Naive B cell (primary cell): ENCODE results near the gene B9D1. TPM values are rescaled to one million over a fixed set of nuclear protein-coding genes. Genes with fewer than 3 reads are reported as not detected.

Experiments
- ATAC-seq, 2 donors: fragments of 150-1000 bp; cut with Tn5 transposase; 2 replicates each; pipeline ENCODE4 v1.10.0; 2021; ENCODE audit warnings: low read depth in 2 of 2, mild to moderate bottlenecking in 2 of 2, moderate library complexity in 2 of 2
- DNase-seq: peaks from one replicate; pipeline ENCODE4 v3.0.0; 2022
- H3K27ac Mint-ChIP-seq, 6 donors: one replicate each; pipeline ENCODE4 v1.8.0; 2020 to 2022; ENCODE audit warnings: mild to moderate bottlenecking in 6 of 6, mixed read lengths in 6 of 6, moderate library complexity in 5 of 6, inconsistent platforms in 2 of 6
- H3K27me3 Mint-ChIP-seq, 3 donors: one replicate each; pipeline ENCODE4 v1.8.0; 2021 to 2022; ENCODE audit warnings: mixed read lengths in 3 of 3, mild to moderate bottlenecking in 1 of 3
- H3K36me3 Mint-ChIP-seq, 2 donors: one replicate each; pipeline ENCODE4 v1.8.0; 2020 to 2022; ENCODE audit warnings: mixed read lengths in 2 of 2, inconsistent platforms in 1 of 2, mild to moderate bottlenecking in 1 of 2
- H3K4me1 Mint-ChIP-seq, 3 donors: one replicate each; pipeline ENCODE4 v1.8.0; 2020 to 2022; ENCODE audit warnings: mixed read lengths in 3 of 3, inconsistent platforms in 1 of 3, mild to moderate bottlenecking in 1 of 3, moderate library complexity in 1 of 3
- H3K4me3 Mint-ChIP-seq, 8 donors: one replicate each; pipeline ENCODE4 v1.8.0; 2020 to 2022; ENCODE audit warnings: mild to moderate bottlenecking in 8 of 8, mixed read lengths in 8 of 8, moderate library complexity in 8 of 8, inconsistent platforms in 2 of 8
- H3K9me3 Mint-ChIP-seq, 7 donors: one replicate each; pipeline ENCODE4 v1.8.0; 2020 to 2022; ENCODE audit warnings: mixed read lengths in 7 of 7, mild to moderate bottlenecking in 5 of 7, inconsistent platforms in 2 of 7, moderate library complexity in 1 of 7
- polyA plus RNA-seq, 6 donors: library from polyadenylated mRNA; unstranded; fragments of 300-500 nt; fragmentation: Illumina TruSeq; gene quantifications; one replicate each; pipeline ENCODE4 v1.2.3, GENCODE V29; 2021; ENCODE audit warnings: low read depth in 6 of 6

Gene B9D1
- polyA plus RNA-seq, 6 donors from 2014 or later: 1.2 to 4.1 (median 1.6) TPM

DNA sequence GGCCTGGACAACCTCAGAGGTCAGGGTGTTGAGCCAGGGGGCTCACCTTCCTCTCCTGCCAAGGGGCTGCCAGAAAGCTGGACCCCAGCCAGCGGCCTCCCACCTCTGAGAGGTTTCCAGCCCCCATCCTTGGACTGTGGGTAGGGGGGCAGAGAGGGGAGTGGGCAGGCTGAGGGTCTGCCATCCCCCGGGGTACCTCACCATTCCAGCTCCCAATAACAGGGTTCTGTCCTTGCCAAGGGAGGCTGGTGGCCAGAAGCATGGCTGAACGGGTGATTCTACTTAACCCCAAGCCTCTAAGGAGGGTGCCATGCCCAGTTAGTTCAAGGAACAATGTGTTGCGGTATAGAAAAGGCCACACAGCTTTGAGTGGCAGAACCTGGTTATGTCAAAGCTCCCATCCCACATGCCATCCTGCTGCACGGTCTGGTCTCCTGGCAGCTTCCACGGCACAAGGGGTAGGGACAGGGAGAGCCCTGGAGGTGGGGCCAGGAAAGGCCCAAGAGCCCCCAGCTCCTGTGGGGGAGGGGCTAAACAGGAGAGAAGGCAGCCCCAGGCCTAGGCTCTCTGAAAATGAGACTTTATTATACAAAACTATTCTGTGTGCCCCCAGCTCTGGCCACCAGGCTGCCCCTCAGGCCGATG is 19.8 kb downstream of the B9D1 start:
- Mint-ChIP-seq H3K36me3 (no peaks in the 10 kb centered on the region), H3K27me3 (peaks cover 14 to 41% (median 16%) of the 10 kb centered on the region in 3 donors), H3K4me3 (no peak overlapping the region), H3K9me3 (no peaks in the 10 kb centered on the region), H3K27ac (no peak overlapping the region), H3K4me1 (peaks cover 0 to 13% (median 2%) of the 10 kb centered on the region in 3 donors)
- DNase-seq (no peak), ATAC-seq (no peak)

DNA sequence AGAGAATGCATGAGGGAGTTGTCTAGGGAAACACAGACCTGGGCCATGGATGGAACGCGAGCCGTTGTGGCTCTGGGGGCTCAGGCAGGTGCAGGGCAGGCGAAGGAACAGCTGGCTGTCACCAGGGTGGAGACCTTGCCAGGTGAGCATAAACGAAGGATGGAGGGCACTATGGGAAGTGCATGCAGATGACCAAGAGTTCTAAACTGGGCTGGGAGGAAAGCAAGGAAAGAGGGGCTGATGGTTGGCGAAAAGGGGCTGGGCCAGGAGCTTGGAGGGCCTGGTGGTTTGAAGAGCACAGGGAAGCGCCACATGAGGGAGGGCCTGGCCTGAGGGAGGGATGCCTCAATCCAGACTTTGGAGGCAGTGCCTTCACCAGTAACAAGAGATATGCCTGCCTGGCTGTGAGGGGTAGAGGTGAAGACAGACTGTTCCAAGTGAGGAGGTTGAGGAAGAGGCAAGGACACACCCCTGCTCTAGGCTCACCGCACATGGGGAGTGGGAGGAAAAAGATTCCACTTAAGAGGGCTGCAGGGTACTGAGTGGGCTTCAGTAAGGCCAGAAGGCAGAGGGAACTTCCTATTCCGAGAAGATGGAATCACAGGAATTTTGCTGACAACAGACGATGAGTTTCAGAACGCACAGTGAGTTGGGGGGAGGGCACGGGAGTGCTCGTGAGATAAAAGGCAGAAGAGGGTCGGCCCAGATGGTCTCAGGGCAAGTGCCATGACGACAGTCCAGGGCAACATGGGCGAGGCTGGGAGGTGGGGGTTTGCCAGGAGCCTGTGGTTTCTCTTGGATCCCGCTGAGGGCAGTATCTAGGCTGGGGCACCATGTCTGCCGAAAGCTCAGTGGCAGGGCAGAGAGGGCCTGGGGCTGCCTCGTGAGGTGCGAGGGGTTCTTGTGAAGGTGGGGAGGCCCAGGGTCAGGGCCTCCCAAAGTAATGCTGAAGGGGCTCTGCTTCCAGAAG is 20.6 kb downstream of the B9D1 start:
- Mint-ChIP-seq H3K27me3 (peaks cover 14 to 46% (median 21%) of the 10 kb centered on the region in 3 donors), H3K36me3 (no peaks in the 10 kb centered on the region), H3K4me3 (no peak overlapping the region), H3K27ac (peak overlapping the region in 2 of 6 donors; percentile 72 to 74), H3K4me1 (peaks cover 2 to 17% (median 5%) of the 10 kb centered on the region in 3 donors), H3K9me3 (no peaks in the 10 kb centered on the region)
- DNase-seq (no peak), ATAC-seq (no peak)

DNA sequence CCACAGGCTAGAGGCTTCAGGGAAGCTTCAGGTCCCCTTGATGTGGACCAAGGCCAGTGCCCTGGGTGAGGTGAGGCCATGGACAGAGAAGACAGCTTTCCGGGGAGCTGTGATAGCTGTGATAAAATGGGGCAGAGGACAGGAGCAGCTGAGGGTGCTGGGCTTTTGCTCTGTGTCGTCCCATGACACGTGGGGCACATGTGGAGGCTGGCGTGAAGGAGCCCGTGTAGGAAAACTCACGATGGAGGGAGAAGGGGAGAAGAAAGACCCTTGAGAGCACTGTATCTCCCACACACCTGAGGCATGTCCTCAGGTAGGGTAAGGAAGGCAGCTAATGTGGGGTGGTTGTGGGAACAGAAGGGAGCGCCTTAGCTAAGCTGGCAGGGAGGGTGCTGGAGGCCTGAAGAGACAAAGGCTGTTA is 21.3 kb downstream of the B9D1 start:
- no peaks in the 10 kb centered on the region for H3K9me3 Mint-ChIP-seq
- DNase-seq (no peak), ATAC-seq (no peak)
- H3K27ac Mint-ChIP-seq: peak overlapping the region in 1 of 6 donors; percentile 5
- peaks cover 14 to 44% (median 23%) of the 10 kb centered on the region in 3 donors for H3K27me3 Mint-ChIP-seq
- no peaks in the 10 kb centered on the region for H3K36me3 Mint-ChIP-seq
- H3K4me3 Mint-ChIP-seq: no peak overlapping the region
- H3K4me1 Mint-ChIP-seq: peaks cover 2 to 13% (median 6%) of the 10 kb centered on the region in 3 donors

DNA sequence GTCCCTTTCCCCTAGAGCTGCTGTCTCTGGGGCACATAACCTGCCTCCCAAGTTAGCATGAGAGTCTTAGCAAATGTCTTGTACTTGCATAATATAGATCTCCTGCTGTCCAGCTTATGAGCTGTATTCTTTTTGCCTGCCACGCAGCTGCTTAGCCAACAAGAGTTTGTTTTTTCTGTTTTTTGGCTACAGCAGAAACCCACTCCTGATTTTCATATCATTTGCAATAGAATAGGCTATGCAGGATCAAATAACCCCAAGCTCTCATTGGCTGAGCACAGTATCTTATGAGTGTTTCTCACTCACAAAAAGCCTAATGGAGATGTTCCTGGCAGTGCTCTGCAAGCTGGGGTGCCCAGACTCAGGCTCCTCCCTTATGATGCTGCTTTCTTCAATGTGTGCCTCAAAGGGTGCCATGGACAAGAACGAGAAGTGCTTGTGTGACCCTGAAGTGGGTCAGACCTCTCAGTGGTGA is 23.1 kb downstream of the B9D1 start:
- no peak overlapping the region for H3K4me3 Mint-ChIP-seq
- no peak overlapping the region for H3K27ac Mint-ChIP-seq
- H3K9me3 Mint-ChIP-seq: no peaks in the 10 kb centered on the region
- no peaks in the 10 kb centered on the region for H3K36me3 Mint-ChIP-seq
- no peak for DNase-seq
- peaks cover 14 to 44% (median 29%) of the 10 kb centered on the region in 3 donors for H3K27me3 Mint-ChIP-seq
- peaks cover 2 to 13% (median 6%) of the 10 kb centered on the region in 3 donors for H3K4me1 Mint-ChIP-seq
- ATAC-seq: no peak

DNA sequence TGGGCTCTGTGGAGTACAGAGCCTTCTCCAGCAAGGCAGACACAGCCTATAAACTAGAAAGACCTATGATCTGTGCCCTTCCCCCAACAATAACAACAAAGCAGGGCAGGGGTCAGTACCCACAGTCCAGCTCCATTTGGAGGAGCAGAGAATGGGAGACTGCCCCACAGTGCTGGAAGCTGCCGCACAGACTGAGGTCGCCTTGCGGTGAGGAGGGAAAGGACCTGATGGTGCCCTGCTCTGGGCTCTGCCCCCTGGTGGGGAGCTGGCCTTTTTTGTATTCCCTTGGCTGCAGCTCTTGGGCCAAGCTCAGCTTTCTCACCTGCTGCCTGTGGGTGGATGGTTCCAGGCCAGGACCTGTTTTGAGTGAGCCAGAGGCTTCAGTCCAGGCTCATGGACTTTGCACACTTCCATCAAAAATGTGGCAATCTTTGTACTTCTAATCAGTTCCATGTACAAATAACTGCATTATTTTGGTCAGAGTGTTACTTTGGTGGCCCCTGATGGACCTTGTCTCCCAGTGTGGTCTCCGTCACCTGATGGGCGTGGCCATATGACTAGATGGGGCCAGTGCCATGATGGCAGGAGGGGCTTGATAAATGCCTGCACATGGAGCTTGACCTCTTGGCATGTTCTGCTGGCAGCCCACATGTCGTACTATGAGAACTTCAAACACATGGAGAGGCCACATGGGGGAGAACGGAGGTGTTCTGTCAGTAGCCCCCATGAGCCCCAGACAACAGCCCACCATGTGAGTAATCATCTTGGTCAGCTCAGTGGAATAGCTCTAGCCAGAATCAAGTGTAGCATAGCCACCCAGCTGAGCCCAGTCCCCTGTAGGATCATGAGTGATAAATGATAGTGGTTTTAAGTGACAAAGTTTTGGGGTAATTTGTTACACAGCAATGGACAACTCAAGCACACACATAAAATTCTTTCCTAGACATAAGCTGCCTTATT is 24.2 kb downstream of the B9D1 start:
- H3K9me3 Mint-ChIP-seq: no peaks in the 10 kb centered on the region
- DNase-seq: peak; percentile 78
- H3K27ac Mint-ChIP-seq: no peak overlapping the region
- H3K4me1 Mint-ChIP-seq: peaks cover 2 to 13% (median 6%) of the 10 kb centered on the region in 3 donors
- no peaks in the 10 kb centered on the region for H3K36me3 Mint-ChIP-seq
- H3K27me3 Mint-ChIP-seq: peaks cover 14 to 44% (median 29%) of the 10 kb centered on the region in 3 donors
- no peak overlapping the region for H3K4me3 Mint-ChIP-seq
- ATAC-seq: peak; percentile 99

- DNase-seq (no peak), ATAC-seq (peak in 1 of 2 donors; percentile 7)
- no peak overlapping the region for H3K4me3 Mint-ChIP-seq
- no peaks in the 10 kb centered on the region for H3K9me3 Mint-ChIP-seq
- H3K36me3 Mint-ChIP-seq: no peaks in the 10 kb centered on the region
- H3K4me1 Mint-ChIP-seq: peaks cover 2 to 15% (median 6%) of the 10 kb centered on the region in 3 donors
- peaks cover 14 to 39% (median 29%) of the 10 kb centered on the region in 3 donors for H3K27me3 Mint-ChIP-seq
- peak overlapping the region in 1 of 6 donors; percentile 28 for H3K27ac Mint-ChIP-seq
Observed at GRCh38 chr17:19337712-19338023, 24.9 kb downstream of the B9D1 start.

DNA sequence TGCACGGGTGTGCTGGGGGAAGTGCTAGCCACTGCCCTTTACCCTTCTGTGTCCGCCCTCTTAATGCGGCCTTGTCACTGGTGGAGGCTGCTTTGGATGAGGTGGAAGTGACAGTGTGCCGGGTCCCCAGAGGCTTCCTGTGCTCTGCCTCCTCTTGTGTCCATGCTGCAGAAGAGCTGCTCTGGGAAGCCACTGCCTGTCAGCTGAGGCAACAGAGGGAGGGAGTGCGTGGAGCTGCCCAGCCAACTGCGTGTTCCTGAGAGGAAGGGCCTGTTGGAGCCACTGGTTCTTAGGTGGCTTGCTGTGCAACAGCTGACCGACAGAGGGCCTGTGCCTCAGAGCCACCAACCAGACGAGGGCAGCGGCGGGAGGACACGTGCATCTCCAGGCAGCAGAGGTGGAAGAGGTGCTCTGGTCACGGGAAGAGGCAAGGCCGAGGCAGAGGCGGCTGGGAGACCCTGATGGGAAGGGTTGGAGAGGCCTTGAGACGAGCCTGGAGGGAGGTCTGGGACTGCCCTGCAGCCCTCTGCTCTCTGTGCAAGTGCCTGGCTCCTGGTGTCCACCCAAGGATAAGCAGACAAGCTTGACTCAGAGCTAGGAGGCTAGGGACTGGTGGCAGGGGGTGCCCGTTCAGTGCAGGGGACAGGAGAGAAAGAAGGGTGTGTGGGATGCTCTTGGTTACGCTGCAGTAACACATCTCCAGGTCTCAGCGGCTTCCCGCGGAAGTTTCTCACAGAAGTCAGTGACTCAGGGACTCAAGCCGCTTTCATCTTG is 25.4 kb downstream of the B9D1 start:
- Mint-ChIP-seq H3K4me3 (peak overlapping the region in 1 of 8 donors; percentile 25), H3K27me3 (peaks cover 13 to 36% (median 26%) of the 10 kb centered on the region in 3 donors), H3K9me3 (no peaks in the 10 kb centered on the region), H3K36me3 (no peaks in the 10 kb centered on the region), H3K27ac (peak overlapping the region in 2 of 6 donors; percentile 6 to 28), H3K4me1 (peaks cover 2 to 17% (median 6%) of the 10 kb centered on the region in 3 donors)
- DNase-seq (no peak), ATAC-seq (peak in 1 of 2 donors; percentile 24)

DNA sequence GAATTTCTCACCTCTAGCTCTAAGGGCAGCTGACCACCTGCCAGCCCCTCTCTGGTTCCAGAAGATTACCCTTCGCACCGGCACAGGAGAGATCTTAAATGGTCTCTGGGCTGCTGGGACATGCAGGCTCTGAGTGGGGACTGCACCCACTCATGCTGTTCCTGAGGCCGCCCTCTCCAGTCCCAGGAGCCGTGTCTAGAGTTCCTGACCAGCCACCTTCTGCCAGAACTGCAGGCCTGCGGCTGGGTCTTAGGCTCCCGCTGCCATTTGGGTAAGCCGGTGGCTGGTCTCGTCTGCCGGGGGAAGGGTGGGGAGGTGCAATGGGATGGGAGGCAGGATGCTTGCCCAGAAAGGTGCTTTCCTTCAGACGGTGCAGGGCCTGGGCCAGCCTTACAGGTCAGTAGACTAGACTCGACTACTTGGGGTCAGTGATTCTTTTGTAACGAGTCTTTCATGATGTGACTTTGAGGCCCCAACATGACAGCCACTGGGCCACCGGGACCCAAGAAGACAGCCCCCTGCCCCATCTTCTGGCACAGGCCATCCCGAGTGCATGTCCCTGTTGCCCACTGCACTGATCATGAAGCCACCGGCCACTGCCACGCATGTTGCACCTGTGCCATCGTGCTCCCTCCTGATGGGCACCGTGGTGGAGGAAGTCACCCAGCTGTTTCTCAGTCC is 26.4 kb downstream of the B9D1 start:
- Mint-ChIP-seq H3K27me3 (peaks cover 9 to 25% (median 16%) of the 10 kb centered on the region in 3 donors), H3K4me3 (no peak overlapping the region), H3K9me3 (no peaks in the 10 kb centered on the region), H3K36me3 (no peaks in the 10 kb centered on the region), H3K27ac (no peak overlapping the region), H3K4me1 (peaks cover 2 to 9% (median 6%) of the 10 kb centered on the region in 3 donors)
- ATAC-seq (no peak), DNase-seq (no peak)

DNA sequence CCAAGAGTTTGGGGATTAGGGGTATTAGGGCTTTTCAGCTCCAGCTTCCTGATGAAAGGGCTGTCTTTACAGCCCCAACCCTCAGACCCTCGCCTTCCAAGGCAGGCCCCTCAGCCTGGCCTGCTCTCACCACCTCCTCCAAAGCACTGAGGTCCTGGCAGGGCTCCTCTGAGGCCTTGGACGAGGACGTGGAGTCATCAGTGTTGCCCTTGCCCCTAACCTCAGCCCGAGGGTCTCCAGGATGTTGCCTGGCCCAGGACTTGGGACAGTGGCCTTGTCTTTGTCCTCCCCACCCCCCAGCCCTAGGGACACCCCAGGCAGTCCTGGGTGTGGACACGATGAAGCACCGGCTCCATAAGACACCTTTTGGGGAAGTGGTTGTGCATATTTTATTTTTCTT is 28.2 kb downstream of the B9D1 start:
- Mint-ChIP-seq H3K9me3 (no peaks in the 10 kb centered on the region), H3K4me3 (peak overlapping the region in 1 of 8 donors; percentile 47), H3K4me1 (peaks cover 2 to 9% (median 6%) of the 10 kb centered on the region in 3 donors), H3K27ac (no peak overlapping the region), H3K27me3 (peaks cover 1 to 17% (median 13%) of the 10 kb centered on the region in 3 donors), H3K36me3 (no peaks in the 10 kb centered on the region)
- ATAC-seq (no peak), DNase-seq (no peak)

DNA sequence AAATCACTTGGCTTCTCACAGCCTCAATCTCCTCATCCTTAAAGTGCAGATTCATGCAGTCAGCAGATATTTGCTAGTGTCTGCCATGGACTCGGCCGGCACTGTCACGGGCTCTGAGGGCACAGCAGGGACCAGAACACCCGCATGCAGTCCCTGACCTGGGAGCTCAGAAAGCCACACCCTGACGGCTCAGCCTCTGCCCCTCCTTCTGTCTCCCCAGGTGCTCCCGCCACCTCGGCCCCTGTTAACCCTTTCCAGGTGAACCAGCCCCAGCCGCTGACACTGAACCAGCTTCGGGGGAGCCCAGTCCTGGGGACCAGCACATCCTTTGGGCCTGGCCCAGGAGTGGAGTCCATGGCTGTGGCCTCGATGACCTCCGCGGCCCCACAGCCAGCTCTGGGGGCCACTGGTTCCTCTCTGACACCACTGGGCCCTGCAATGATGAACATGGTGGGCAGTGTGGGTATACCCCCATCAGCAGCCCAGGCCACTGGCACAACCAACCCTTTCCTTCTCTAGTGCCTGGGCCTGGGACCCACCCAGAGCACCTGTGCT is 28.7 kb downstream of the B9D1 start:
- DNase-seq: no peak
- Mint-ChIP-seq H3K9me3 (no peaks in the 10 kb centered on the region), H3K36me3 (no peaks in the 10 kb centered on the region), H3K27me3 (peaks cover 0 to 13% (median 12%) of the 10 kb centered on the region in 3 donors), H3K4me3 (peak overlapping the region in 1 of 8 donors; percentile 47), H3K27ac (no peak overlapping the region), H3K4me1 (peaks cover 2 to 9% (median 6%) of the 10 kb centered on the region in 3 donors)
- no peak for ATAC-seq

GRCh38 chr17:19333132-19333440 is 29.4 kb downstream of the B9D1 start:
- Mint-ChIP-seq H3K36me3 (no peaks in the 10 kb centered on the region), H3K4me3 (no peak overlapping the region), H3K27ac (no peak overlapping the region), H3K27me3 (peaks cover 0 to 13% (median 7%) of the 10 kb centered on the region in 3 donors), H3K9me3 (no peaks in the 10 kb centered on the region), H3K4me1 (peaks cover 2 to 9% (median 6%) of the 10 kb centered on the region in 3 donors)
- ATAC-seq (no peak), DNase-seq (no peak)
